Common myeloid progenitor, CD34-positive (primary cell): Measurements from ENCODE around the gene LUC7L3.
A peak's percentile ranks its signal among the peaks of the same experiment; 100 is the strongest.
"Not testable (repeated sequence)": the region's sequence is repeated elsewhere in the genome, so short reads cannot be mapped to it uniquely, and the experiment has no call there.

Experiments
- CTCF ChIA-PET: fragments of 350-600 bp; sonication (Branson Sonifier 250); formaldehyde crosslinking; loops from one replicate; lab custom pipeline; 2021; ENCODE audit warnings: antibody characterized with exemption; lab: Charles Lee
- POLR2A ChIA-PET: fragments of 350-600 bp; sonication (Branson Sonifier 250); formaldehyde crosslinking; loops from one replicate; lab custom pipeline; 2021; ENCODE audit warnings: antibody characterized with exemption; lab: Charles Lee
- DNase-seq, 3 donors: peaks; one replicate each; pipeline versions ENCODE4 v3.0.0 to v3.0.0-alpha.2; 2013
- H3K27ac ChIP-seq, 2 experiments: 1 replicate in 1 of 2; 2 replicates in 1 of 2; pipeline ENCODE4 v1.7.0; 2013; ENCODE audit warnings: inconsistent platforms in 2 of 2, low read length in 2 of 2, mild to moderate bottlenecking in 2 of 2, low read depth in 1 of 2, moderate library complexity in 1 of 2; ENCODE audit not compliant: severe bottlenecking in 2 of 2, insufficient read depth in 1 of 2, poor library complexity in 1 of 2
- H3K27me3 ChIP-seq, 5 experiments: replicated peaks in 2 of 5; 1 replicate in 3 of 5; 2 replicates in 2 of 5; pipeline versions ENCODE4 v1.6.1 to v1.7.0; 2013; ENCODE audit warnings: low read length in 4 of 5, mild to moderate bottlenecking in 2 of 5, moderate library complexity in 2 of 5, inconsistent platforms in 1 of 5; ENCODE audit not compliant: insufficient read depth in 5 of 5, control insufficient read depth in 4 of 5
- H3K36me3 ChIP-seq, 4 experiments: 1 replicate in 2 of 4; 2 replicates in 2 of 4; pipeline versions ENCODE4 v1.6.1 to v1.7.0; 2013; ENCODE audit warnings: low read length in 3 of 4, control low read depth in 1 of 4, mild to moderate bottlenecking in 1 of 4; ENCODE audit not compliant: control insufficient read depth in 4 of 4, insufficient read depth in 4 of 4
- H3K4me1 ChIP-seq, 4 experiments: 1 replicate in 3 of 4; 2 replicates in 1 of 4; pipeline versions ENCODE4 v1.6.1 to v1.7.1; 2013; ENCODE audit warnings: low read length in 3 of 4, mild to moderate bottlenecking in 3 of 4, control low read depth in 1 of 4, inconsistent platforms in 1 of 4, moderate library complexity in 1 of 4; ENCODE audit not compliant: control insufficient read depth in 4 of 4, insufficient read depth in 4 of 4; ENCODE audit errors: control extremely low read depth in 1 of 4
- H3K4me3 ChIP-seq, 7 experiments: 1 replicate in 4 of 7; 2 replicates in 3 of 7; pipeline versions ENCODE4 v1.5.1 to v1.7.0; 2013; ENCODE audit warnings: mild to moderate bottlenecking in 7 of 7, low read length in 6 of 7, moderate library complexity in 6 of 7, inconsistent platforms in 2 of 7, low read depth in 2 of 7, control low read depth in 1 of 7; ENCODE audit not compliant: insufficient read depth in 4 of 7, control insufficient read depth in 1 of 7; ENCODE audit errors: extremely low read depth in 1 of 7
- H3K9me3 ChIP-seq, 5 experiments: 1 replicate in 4 of 5; 2 replicates in 1 of 5; pipeline versions ENCODE4 v1.6.1 to v1.7.1; 2013; ENCODE audit warnings: low read length in 4 of 5, mild to moderate bottlenecking in 2 of 5, inconsistent platforms in 1 of 5, low read depth in 1 of 5, moderate library complexity in 1 of 5; ENCODE audit not compliant: control insufficient read depth in 4 of 5, insufficient read depth in 2 of 5; ENCODE audit errors: control extremely low read depth in 1 of 5
- WGBS: methylation state at CpG from one replicate; pipeline ENCODE4 v1.1.5; 2013; ENCODE audit not compliant: insufficient coverage; 5-methylcytosine and 5-hydroxymethylcytosine counted together

LUC7L3 gene

DNA sequence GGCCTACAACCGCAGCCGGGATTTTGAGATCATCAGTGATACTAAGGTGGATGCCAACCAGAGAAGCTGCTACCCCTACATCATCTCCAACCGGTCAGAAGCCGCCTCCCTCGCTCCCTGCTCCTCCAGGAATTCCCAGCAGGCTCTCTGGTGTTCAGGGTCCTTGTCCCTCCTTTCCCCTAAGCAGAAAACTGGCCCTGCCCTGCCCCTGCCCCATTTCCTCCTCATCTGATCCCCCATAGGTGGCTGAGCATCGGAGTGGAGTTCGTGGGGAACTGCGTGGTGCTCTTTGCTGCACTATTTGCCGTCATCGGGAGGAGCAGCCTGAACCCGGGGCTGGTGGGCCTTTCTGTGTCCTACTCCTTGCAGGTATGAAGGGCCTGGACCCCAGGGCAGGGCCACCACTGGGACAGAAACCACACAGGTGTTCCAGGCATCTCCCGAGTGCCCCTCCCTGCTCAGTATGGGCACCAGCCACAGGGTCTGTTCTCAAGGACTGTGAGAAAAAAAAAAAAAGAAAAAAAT is 41.5 kb upstream of the LUC7L3 start:
- Histone ChIP-seq H3K4me1 (peaks cover 0 to 7% (median 3%) of the 10 kb centered on the region in 4 experiments), H3K4me3 (no peak overlapping the region), H3K36me3 (no peaks in the 10 kb centered on the region), H3K9me3 (no peaks in the 10 kb centered on the region), H3K27ac (no peak overlapping the region), H3K27me3 (peaks cover 0 to 6% (median 0%) of the 10 kb centered on the region in 5 experiments)
- WGBS, result 98% methylated on average over 8 of the region's 12 CpGs
- no peak for DNase-seq
- ChIA-PET CTCF (interaction anchor here (11.2 kb wide), 1 partner anchor 51 kb away, joined by 84 read pairs; no protein-coding TSS in a partner anchor), POLR2A (no interaction called here)

DNA sequence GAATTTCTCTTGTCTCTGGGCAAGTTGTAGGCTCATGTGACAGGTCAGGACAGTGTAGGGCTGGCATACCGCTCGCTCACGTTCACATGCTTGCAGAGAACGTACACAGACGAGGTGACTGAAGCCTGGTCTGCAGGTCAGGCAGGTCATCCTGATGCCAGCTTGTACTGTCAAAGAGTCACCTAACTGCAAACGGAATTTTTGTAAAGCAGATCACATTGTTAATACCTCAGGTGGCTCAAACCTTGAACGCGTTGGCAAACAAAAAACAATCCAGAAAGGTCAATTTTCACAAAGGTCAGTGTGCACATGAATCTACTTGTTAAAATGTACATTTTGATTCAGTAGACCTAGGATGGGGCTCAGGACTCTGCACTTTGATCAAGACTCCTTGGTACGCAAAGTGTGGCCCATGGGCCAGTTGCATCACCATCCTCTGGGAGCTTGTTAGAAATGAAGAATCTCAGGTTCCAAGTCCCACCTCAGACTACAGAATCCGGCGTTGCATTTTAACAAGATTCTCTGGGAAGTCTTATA is 40.3 kb upstream of the LUC7L3 start:
- no peak overlapping the region for H3K27ac ChIP-seq
- WGBS, result 97% methylated on average over 8 of the region's 11 CpGs
- DNase-seq, result no peak
- H3K27me3 ChIP-seq, result peaks cover 0 to 6% (median 0%) of the 10 kb centered on the region in 5 experiments
- H3K36me3 ChIP-seq, result no peaks in the 10 kb centered on the region
- peaks cover 0 to 7% (median 3%) of the 10 kb centered on the region in 4 experiments for H3K4me1 ChIP-seq
- CTCF ChIA-PET, result interaction anchor here (0.6 to 11.2 kb wide), 7 partner anchors 9 to 224 kb away, joined by 4 to 84 read pairs (median 5); no protein-coding TSS in a partner anchor
- H3K4me3 ChIP-seq, result no peak overlapping the region
- H3K9me3 ChIP-seq, result no peaks in the 10 kb centered on the region
- POLR2A ChIA-PET, result no interaction called here

DNA sequence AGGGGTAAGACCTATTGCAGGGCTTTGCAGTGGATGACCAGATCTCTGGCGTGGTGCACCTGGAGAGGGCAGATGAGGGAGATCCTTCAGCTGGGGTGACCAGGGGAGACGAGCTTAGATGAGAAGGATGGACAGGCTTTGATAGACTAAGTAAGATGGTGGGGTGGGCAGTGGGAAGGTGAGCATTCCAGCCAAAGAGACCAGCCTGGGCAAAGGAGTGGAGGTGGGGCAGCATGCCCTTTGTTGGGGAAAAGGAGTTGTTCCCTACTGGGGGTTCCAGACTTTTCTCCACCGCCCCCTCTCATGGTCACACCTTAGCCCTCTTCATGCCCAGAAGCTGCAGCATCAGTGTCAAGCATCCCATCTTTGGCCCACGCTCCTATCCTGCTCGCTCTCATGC is 39.3 kb upstream of the LUC7L3 start:
- POLR2A ChIA-PET, result interaction anchor here (0.7 kb wide), 1 partner anchor 194 kb away, joined by 3 read pairs; no protein-coding TSS in a partner anchor
- WGBS, result 96% methylated on average over 5 of the region's 5 CpGs
- DNase-seq, result no peak
- CTCF ChIA-PET, result interaction anchor here (0.6 to 11.2 kb wide), 9 partner anchors 16 to 136 kb away, joined by 3 to 84 read pairs (median 5); no protein-coding TSS in a partner anchor
- no peaks in the 10 kb centered on the region for H3K36me3 ChIP-seq
- no peak overlapping the region for H3K27ac ChIP-seq
- H3K4me3 ChIP-seq, result no peak overlapping the region
- no peaks in the 10 kb centered on the region for H3K9me3 ChIP-seq
- H3K27me3 ChIP-seq, result peaks cover 0 to 9% (median 0%) of the 10 kb centered on the region in 5 experiments
- H3K4me1 ChIP-seq, result peaks cover 0 to 7% (median 3%) of the 10 kb centered on the region in 4 experiments

DNA sequence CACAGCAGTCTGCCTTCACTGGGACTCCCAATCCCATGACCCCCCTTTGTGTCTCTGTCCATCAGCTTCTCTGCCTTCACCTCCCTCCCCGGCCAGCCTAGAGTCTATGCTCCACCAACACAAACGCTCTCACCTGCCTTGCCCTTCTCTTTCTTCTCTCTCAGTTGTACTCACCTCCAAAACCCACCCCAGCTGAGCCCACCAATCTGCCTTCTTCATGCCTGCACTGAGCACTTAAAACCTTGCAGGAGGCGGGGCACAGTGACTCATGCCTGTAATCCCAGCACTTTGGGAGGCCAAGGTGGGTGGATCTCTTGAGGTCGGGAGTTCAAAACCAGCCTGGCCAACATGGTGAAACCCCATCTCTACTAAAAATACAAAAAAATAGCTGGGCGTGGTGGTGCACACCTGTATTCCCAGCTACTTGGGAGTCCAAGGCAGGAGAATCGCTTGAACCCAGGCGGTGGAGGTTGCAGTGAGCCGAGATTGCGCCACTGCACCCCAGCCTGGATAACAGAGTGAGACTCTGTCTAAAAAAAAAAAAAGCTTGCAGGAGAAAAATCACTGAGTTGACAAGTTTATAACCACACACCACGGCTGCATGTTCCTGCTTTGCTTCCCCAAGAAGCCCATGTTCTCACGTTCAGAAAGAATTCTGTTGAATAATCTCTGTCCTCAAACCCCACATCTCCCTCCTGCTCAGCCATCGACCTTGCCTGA is 38.7 kb upstream of the LUC7L3 start:
- not testable (repeated sequence) for H3K27me3 ChIP-seq, H3K27ac ChIP-seq, H3K36me3 ChIP-seq, H3K4me1 ChIP-seq, H3K9me3 ChIP-seq
- 71% methylated on average over 10 of the region's 12 CpGs for WGBS
- ChIA-PET POLR2A (interaction anchor here (0.7 kb wide), 1 partner anchor 194 kb away, joined by 3 read pairs; no protein-coding TSS in a partner anchor), CTCF (interaction anchor here (0.6 to 11.2 kb wide), 9 partner anchors 15 to 137 kb away, joined by 3 to 84 read pairs (median 5); no protein-coding TSS in a partner anchor)
- DNase-seq, result peak in 2 of 3 donors; percentile 22 to 41
- H3K4me3 ChIP-seq, result peak overlapping the region in 4 of 7 experiments; percentile 14 to 59 (median 42)

DNA sequence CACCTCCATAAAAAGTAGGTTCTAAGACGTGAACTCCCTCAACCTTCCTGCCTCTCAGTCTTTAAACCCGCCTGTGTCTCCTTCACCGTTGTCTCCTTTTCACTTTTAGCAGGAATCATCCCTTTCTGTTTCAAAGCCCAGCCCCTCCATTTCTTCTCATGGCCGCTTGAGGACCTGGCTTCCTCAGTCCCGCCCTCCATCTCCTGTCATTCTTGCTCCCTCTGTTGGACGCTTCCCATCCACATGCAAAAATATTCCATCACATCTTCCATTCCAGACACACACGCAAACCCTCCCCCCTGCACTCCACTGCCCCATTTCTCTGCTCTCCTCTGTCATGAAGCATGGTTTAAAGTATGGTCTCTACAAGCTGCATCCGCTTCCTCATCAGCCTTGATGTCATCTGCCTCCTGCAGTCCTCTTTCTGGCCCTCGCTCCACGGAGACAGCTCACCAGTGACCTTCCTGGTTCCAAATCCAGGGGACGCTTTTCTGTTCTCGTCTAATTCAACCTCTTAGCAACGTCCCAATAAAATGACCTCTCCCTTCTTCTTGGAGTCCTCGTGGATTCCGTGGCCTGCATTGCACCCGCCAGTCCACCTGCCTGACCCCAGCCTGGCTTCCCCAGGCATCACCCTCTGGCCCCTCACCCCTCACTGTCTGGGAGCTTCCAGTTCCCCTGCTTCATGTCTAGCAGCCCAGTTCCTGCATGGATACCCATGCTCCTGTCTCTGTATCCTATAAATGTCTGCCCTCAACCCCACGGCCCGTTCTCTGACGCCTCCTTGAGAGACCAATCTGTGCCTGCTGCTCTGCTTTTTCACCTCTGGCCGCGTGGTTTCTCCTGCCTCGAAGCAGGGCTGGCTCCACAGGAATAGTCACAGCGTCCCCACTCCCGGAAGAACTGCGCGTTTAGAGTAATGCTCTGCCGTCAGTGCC is 37.9 kb upstream of the LUC7L3 start:
- POLR2A ChIA-PET, result no interaction called here
- Histone ChIP-seq H3K27ac (no peak overlapping the region), H3K27me3 (peaks cover 0 to 9% (median 0%) of the 10 kb centered on the region in 5 experiments), H3K9me3 (no peaks in the 10 kb centered on the region), H3K4me3 (peak overlapping the region in 4 of 7 experiments; percentile 14 to 59 (median 42)), H3K4me1 (peaks cover 0 to 7% (median 3%) of the 10 kb centered on the region in 4 experiments), H3K36me3 (no peaks in the 10 kb centered on the region)
- 61% methylated on average over 27 of the region's 27 CpGs for WGBS
- CTCF ChIA-PET, result interaction anchor here (0.6 to 11.2 kb wide), 10 partner anchors 14 to 137 kb away, joined by 3 to 84 read pairs (median 4); no protein-coding TSS in a partner anchor
- peak; percentile 72 to 82 (median 80) for DNase-seq

DNA sequence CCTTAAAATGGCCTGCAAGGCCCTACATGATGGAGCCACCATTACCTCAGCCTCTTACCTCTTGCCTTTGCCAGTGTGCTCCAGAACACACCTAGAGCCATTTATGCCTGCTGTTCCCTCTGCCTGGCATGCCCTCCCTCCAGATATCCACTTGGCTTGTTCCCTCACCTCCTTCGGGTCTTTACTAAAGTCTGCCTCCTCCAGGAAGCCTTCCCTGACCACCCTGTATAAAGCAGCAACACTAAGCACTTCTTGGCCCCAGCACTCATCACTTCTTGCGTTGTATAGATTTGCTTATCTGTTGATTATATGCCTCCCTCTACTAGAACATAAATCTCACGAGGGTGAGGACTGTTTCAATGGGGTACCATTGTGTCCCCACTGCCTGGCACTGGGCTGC is 37.0 kb upstream of the LUC7L3 start:
- CTCF ChIA-PET, result interaction anchor here (0.6 to 11.2 kb wide), 4 partner anchors 15 to 137 kb away, joined by 3 to 84 read pairs (median 3); no protein-coding TSS in a partner anchor
- peaks cover 0 to 9% (median 0%) of the 10 kb centered on the region in 5 experiments for H3K27me3 ChIP-seq
- H3K4me3 ChIP-seq, result no peak overlapping the region
- no peak overlapping the region for H3K27ac ChIP-seq
- H3K9me3 ChIP-seq, result no peaks in the 10 kb centered on the region
- no peak for DNase-seq
- 97% methylated on average over 3 of the region's 3 CpGs for WGBS
- no peaks in the 10 kb centered on the region for H3K36me3 ChIP-seq
- POLR2A ChIA-PET, result no interaction called here
- H3K4me1 ChIP-seq, result peaks cover 0 to 7% (median 3%) of the 10 kb centered on the region in 4 experiments
